ENCODE data around the gene STARD3.

DNA sequence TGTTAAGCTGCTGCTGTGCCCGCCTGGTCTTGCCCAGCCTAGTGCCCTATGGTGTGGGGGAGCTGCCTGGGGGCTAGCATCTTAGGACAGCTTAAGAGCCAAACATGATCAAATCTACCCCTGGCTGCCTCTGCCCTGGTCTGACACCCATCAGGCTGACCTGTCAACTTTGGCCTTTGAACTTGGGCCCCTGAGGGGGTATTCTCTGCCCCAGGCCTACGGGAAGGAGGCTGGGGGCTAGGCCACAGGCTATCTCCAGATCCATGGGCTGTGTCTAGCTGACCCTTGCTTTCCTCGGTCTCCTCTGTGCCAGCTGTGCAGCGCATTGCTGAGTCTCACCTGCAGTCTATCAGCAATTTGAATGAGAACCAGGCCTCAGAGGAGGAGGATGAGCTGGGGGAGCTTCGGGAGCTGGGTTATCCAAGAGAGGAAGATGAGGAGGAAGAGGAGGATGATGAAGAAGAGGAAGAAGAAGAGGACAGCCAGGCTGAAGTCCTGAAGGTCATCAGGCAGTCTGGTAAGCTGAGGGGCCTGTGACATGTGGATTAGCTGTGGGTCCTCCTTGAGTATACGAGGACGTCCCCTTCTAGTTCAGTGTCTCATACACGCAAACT, 3.3 kb upstream of the STARD3 start:
- TF ChIP-seq, protein P1, sequence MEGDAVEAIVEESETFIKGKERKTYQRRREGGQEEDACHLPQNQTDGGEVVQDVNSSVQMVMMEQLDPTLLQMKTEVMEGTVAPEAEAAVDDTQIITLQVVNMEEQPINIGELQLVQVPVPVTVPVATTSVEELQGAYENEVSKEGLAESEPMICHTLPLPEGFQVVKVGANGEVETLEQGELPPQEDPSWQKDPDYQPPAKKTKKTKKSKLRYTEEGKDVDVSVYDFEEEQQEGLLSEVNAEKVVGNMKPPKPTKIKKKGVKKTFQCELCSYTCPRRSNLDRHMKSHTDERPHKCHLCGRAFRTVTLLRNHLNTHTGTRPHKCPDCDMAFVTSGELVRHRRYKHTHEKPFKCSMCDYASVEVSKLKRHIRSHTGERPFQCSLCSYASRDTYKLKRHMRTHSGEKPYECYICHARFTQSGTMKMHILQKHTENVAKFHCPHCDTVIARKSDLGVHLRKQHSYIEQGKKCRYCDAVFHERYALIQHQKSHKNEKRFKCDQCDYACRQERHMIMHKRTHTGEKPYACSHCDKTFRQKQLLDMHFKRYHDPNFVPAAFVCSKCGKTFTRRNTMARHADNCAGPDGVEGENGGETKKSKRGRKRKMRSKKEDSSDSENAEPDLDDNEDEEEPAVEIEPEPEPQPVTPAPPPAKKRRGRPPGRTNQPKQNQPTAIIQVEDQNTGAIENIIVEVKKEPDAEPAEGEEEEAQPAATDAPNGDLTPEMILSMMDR (IDR thresholded peaks at IDR 0.05): no peak
- no peak for TF ChIP-seq POLR2A (IDR thresholded peaks at IDR 0.05)
